Astrocyte of the cerebellum (primary cell): ENCODE measurements around the gene GRID2.

ENCODE experiments used
- DNase-seq: peaks from one replicate; pipeline ENCODE4 v3.0.0-alpha.2; 2011; ENCODE audit warnings: low read depth
- H3K4me3 ChIP-seq: 2 replicates; pipeline ENCODE4 v1.5.1; 2011; ENCODE audit warnings: mild to moderate bottlenecking, low read depth, low read length, moderate library complexity
- CTCF ChIP-seq: IDR thresholded peaks from 2 replicates; pipeline ENCODE4 v1.5.1; 2012; ENCODE audit warnings: low read length, low read depth, moderate library complexity, mild to moderate bottlenecking; ENCODE audit errors: missing control alignments
- in situ Hi-C: cut with HindIII; loops from 2 replicates; pipeline ENCODE4 v1.10.0; 2017; ENCODE audit warnings: low sequenced_read_pairs

GRID2 gene

GRCh38 chr4:93370256-93370655 lies 1066.5 kb downstream of the GRID2 start:
- in situ Hi-C loops = no loop called here
- no peak for DNase-seq
- TF ChIP-seq CTCF = no peak
- H3K4me3 ChIP-seq = no peak overlapping the region

- TF ChIP-seq CTCF = no peak
- in situ Hi-C loops = no loop called here
- no peak for DNase-seq
- H3K4me3 ChIP-seq = no peak overlapping the region
Observed at GRCh38 chr4:93373893-93374860, 1070.4 kb downstream of the GRID2 start.

GRCh38 chr4:93384241-93384640 lies 1080.5 kb downstream of the GRID2 start:
- no peak for TF ChIP-seq CTCF
- no peak for DNase-seq
- in situ Hi-C loops = no loop called here
- H3K4me3 ChIP-seq = no peak overlapping the region

- no peak for DNase-seq
- no peak for TF ChIP-seq CTCF
- in situ Hi-C loops = no loop called here
Observed at GRCh38 chr4:93384887-93385286, 1081.1 kb downstream of the GRID2 start.

GRCh38 chr4:93394545-93395081 lies 1090.8 kb downstream of the GRID2 start:
- no peak overlapping the region for H3K4me3 ChIP-seq
- in situ Hi-C loops = no loop called here
- no peak for TF ChIP-seq CTCF
- peak; percentile 16 for DNase-seq

More at GRCh38 chr4:93384887-93385286, 1081.1 kb downstream of the GRID2 start:
- no peak overlapping the region for H3K4me3 ChIP-seq

GRCh38 chr4:93396272-93396671 lies 1092.5 kb downstream of the GRID2 start:
- DNase-seq = peak; percentile 42

More at GRCh38 chr4:93396272-93396671, 1092.5 kb downstream of the GRID2 start:
- TF ChIP-seq CTCF = no peak
- H3K4me3 ChIP-seq = no peak overlapping the region
- in situ Hi-C loops = no loop called here
